Measurements from ENCODE around the gene OLFML2A.

DNA sequence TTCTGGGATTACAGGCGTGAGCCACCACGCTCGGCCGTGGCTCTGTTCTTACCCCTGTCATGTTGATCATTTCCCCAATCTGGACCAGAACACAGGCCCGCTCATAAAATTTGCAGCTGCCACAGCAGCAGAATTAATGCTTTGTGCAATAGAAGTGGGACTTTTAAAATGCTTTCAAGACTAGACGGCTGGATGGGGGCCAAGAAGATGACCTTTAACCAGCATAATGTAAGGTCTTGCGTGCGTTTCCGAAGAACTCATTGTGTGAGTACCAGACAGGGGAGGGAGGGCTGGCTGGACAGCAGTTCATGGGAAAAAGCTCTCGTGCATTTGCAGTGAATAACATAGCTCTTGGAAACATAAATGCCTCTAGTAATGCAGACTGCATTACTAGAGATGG lies 72.9 kb downstream of the OLFML2A start:
- TF ChIP-seq, protein P1, sequence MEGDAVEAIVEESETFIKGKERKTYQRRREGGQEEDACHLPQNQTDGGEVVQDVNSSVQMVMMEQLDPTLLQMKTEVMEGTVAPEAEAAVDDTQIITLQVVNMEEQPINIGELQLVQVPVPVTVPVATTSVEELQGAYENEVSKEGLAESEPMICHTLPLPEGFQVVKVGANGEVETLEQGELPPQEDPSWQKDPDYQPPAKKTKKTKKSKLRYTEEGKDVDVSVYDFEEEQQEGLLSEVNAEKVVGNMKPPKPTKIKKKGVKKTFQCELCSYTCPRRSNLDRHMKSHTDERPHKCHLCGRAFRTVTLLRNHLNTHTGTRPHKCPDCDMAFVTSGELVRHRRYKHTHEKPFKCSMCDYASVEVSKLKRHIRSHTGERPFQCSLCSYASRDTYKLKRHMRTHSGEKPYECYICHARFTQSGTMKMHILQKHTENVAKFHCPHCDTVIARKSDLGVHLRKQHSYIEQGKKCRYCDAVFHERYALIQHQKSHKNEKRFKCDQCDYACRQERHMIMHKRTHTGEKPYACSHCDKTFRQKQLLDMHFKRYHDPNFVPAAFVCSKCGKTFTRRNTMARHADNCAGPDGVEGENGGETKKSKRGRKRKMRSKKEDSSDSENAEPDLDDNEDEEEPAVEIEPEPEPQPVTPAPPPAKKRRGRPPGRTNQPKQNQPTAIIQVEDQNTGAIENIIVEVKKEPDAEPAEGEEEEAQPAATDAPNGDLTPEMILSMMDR (IDR thresholded peaks at IDR 0.05; ENCODE audit: low read depth, low read length), result no peak
- TF ChIP-seq EZH2phosphoT487 (IDR thresholded peaks at IDR 0.05; ENCODE audit: low read depth), result no peak
